ENCODE results near the gene FGF7. TPM values are rescaled to one million over a fixed set of nuclear protein-coding genes. Genes with fewer than 3 reads are reported as not detected.

The FGF7 gene
- total and polyA plus RNA-seq, 2 donors (not counting 1 experiment from before 2014, with no cell fraction given): 0.10 TPM; not detected in 1

DNA sequence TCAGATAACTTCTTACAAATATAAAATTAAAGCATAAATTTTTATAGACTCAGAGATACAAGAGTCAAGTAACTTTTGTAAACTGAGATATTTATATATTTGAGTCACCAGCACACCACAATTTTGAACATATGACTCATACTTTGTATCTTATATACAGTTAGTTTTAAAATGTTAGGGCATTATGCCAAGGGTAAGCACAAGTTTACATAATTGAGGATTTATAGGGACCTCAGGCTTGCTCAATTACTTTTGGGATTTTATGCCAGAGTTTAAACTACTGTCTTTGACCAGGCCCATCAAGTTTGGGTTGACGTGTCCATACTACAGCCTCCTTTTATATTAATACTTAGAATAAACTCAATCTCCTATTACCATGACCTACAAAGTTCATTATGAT is 7.4 kb upstream of the FGF7 start:
- Histone ChIP-seq H3K4me3 (ENCODE audit: control extremely low read depth in 1 of 5, extremely low read depth in 1 of 5, insufficient read depth in 1 of 5, low read depth in 2 of 5, low read length in 4 of 5) (no peak overlapping the region), H4K20me1 (ENCODE audit: control insufficient read depth, insufficient read depth, low read length, poor library complexity, severe bottlenecking) (no peaks in the 10 kb centered on the region), H3K4me2 (replicated peaks; ENCODE audit: low read depth, low read length, poor library complexity, severe bottlenecking) (no peak overlapping the region), H3K27ac (ENCODE audit: low read length in 2 of 2) (no peak overlapping the region), H3K9me3 (ENCODE audit: control extremely low read depth in 1 of 3, control insufficient read depth in 2 of 3, insufficient read depth in 1 of 3, low read length in 2 of 3) (no peaks in the 10 kb centered on the region), H3K9ac (ENCODE audit: low read length) (no peak overlapping the region), H3K36me3 (replicated peaks in 1 of 2; ENCODE audit: control extremely low read depth in 1 of 2, control insufficient read depth in 1 of 2, extremely low read depth in 1 of 2, insufficient read depth in 2 of 2, low read length in 1 of 2) (no peaks in the 10 kb centered on the region), H3K4me1 (ENCODE audit: control insufficient read depth in 2 of 2, insufficient read depth in 2 of 2, low read length in 2 of 2) (no peaks in the 10 kb centered on the region), H3K27me3 (replicated peaks in 1 of 4; ENCODE audit: control extremely low read depth in 1 of 4, control insufficient read depth in 3 of 4, insufficient read depth in 4 of 4, low read length in 3 of 4) (no peaks in the 10 kb centered on the region), H2AFZ (ENCODE audit: insufficient read depth, low read depth, low read length, poor library complexity, severe bottlenecking) (no peak overlapping the region), H3K79me2 (ENCODE audit: control insufficient read depth, insufficient read depth, low read length) (no peaks in the 10 kb centered on the region)
- 100% methylated on average over 1 of the region's 1 CpG for WGBS (ENCODE audit: insufficient coverage)
- Mint-ChIP-seq H3K27me3 (peaks cover 27% of the 10 kb centered on the region), H3K9me3 (ENCODE audit: insufficient read depth) (no peaks in the 10 kb centered on the region), H3K27ac (no peak overlapping the region), H3K4me1 (no peaks in the 10 kb centered on the region), H3K4me3 (no peak overlapping the region)
- ChIA-PET CTCF (no interaction called here), POLR2A (no interaction called here)
- intact Hi-C loops (cut with micrococcal nuclease): no loop called here
- TF ChIP-seq EZH2 (IDR thresholded peaks at IDR 0.05; ENCODE audit: borderline replicate concordance, insufficient read depth, low read depth, low read length, poor library complexity, severe bottlenecking): no peak
- TF ChIP-seq, protein P1, sequence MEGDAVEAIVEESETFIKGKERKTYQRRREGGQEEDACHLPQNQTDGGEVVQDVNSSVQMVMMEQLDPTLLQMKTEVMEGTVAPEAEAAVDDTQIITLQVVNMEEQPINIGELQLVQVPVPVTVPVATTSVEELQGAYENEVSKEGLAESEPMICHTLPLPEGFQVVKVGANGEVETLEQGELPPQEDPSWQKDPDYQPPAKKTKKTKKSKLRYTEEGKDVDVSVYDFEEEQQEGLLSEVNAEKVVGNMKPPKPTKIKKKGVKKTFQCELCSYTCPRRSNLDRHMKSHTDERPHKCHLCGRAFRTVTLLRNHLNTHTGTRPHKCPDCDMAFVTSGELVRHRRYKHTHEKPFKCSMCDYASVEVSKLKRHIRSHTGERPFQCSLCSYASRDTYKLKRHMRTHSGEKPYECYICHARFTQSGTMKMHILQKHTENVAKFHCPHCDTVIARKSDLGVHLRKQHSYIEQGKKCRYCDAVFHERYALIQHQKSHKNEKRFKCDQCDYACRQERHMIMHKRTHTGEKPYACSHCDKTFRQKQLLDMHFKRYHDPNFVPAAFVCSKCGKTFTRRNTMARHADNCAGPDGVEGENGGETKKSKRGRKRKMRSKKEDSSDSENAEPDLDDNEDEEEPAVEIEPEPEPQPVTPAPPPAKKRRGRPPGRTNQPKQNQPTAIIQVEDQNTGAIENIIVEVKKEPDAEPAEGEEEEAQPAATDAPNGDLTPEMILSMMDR (IDR thresholded peaks at IDR 0.05): no peak
- ATAC-seq (ENCODE audit: low read depth): no peak
- no peak for DNase-seq

DNA sequence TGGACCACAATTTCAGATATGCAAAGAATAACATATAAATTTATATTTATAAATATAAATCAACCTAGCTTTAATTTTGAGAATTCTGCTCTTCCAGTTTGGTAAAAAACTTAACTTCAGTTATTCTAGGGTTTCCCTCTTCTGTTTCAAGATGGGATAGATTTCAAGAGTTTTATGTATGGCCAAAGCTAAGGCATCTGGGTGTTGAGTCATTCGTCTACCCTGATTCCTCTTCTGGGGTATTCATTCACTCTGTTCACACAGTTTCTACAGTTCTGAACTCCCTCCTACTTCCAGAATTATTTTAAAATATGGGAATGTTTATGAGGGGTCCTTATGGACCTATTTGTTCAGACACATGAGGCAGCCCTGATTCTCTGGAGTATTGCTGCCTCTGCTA is 4.2 kb upstream of the FGF7 start:
- Histone ChIP-seq H3K9ac (ENCODE audit: low read length) (no peak overlapping the region), H3K27me3 (replicated peaks in 1 of 4; ENCODE audit: control extremely low read depth in 1 of 4, control insufficient read depth in 3 of 4, insufficient read depth in 4 of 4, low read length in 3 of 4) (no peaks in the 10 kb centered on the region), H3K9me3 (ENCODE audit: control extremely low read depth in 1 of 3, control insufficient read depth in 2 of 3, insufficient read depth in 1 of 3, low read length in 2 of 3) (no peaks in the 10 kb centered on the region), H4K20me1 (ENCODE audit: control insufficient read depth, insufficient read depth, low read length, poor library complexity, severe bottlenecking) (no peaks in the 10 kb centered on the region), H2AFZ (ENCODE audit: insufficient read depth, low read depth, low read length, poor library complexity, severe bottlenecking) (no peak overlapping the region), H3K79me2 (ENCODE audit: control insufficient read depth, insufficient read depth, low read length) (no peaks in the 10 kb centered on the region), H3K27ac (ENCODE audit: low read length in 2 of 2) (no peak overlapping the region), H3K4me1 (ENCODE audit: control insufficient read depth in 2 of 2, insufficient read depth in 2 of 2, low read length in 2 of 2) (no peaks in the 10 kb centered on the region), H3K4me3 (ENCODE audit: control extremely low read depth in 1 of 5, extremely low read depth in 1 of 5, insufficient read depth in 1 of 5, low read depth in 2 of 5, low read length in 4 of 5) (no peak overlapping the region), H3K36me3 (replicated peaks in 1 of 2; ENCODE audit: control extremely low read depth in 1 of 2, control insufficient read depth in 1 of 2, extremely low read depth in 1 of 2, insufficient read depth in 2 of 2, low read length in 1 of 2) (no peaks in the 10 kb centered on the region), H3K4me2 (replicated peaks; ENCODE audit: low read depth, low read length, poor library complexity, severe bottlenecking) (no peak overlapping the region)
- Mint-ChIP-seq H3K27me3 (peaks cover 17% of the 10 kb centered on the region), H3K27ac (no peak overlapping the region), H3K9me3 (ENCODE audit: insufficient read depth) (no peaks in the 10 kb centered on the region), H3K4me1 (peaks cover 3% of the 10 kb centered on the region), H3K4me3 (no peak overlapping the region)
- DNase-seq (no peak), ATAC-seq (ENCODE audit: low read depth) (no peak)
- no peak for TF ChIP-seq EZH2 (IDR thresholded peaks at IDR 0.05; ENCODE audit: borderline replicate concordance, insufficient read depth, low read depth, low read length, poor library complexity, severe bottlenecking)
- TF ChIP-seq, protein P1 (IDR thresholded peaks at IDR 0.05): no peak
- intact Hi-C loops (cut with micrococcal nuclease): no loop called here
- ChIA-PET CTCF (interaction anchor here (1.9 to 5.7 kb wide), 2 partner anchors 184 to 559 kb away, joined by 5 to 101 read pairs; no protein-coding TSS in a partner anchor), POLR2A (no interaction called here)
- WGBS (ENCODE audit: insufficient coverage): no CpG with 5 or more reads among the region's 1 CpG
